HEK293 (cell line): ENCODE data around the gene TUBGCP6.

ENCODE experiments used
- YY2 ChIP-seq: fragments of 450-650 bp; formaldehyde crosslinking; IDR thresholded peaks from 2 replicates; pipeline ENCODE4 v1.5.1; 2016; ENCODE audit warnings: missing biosample characterization, missing genetic modification characterization
- ZNF274 ChIP-seq, 2 experiments: fragments of 200-500 bp in 1 of 2; fragments of 450-650 bp in 1 of 2; sonication (Bioruptor generic) in 1 of 2; formaldehyde crosslinking in 1 of 2; IDR thresholded peaks; 2 replicates each; pipeline versions ENCODE4 v1.5.1 to v1.6.1; 2014 to 2016; ENCODE audit warnings: borderline replicate concordance in 1 of 2, inconsistent platforms in 1 of 2, low read length in 1 of 2, missing biosample characterization in 1 of 2, missing genetic modification characterization in 1 of 2
- TF ChIP-seq, protein P1 (sequence below): fragments of 450-650 bp; formaldehyde crosslinking; IDR thresholded peaks from 2 replicates; pipeline ENCODE4 v1.5.1; 2016; ENCODE audit warnings: missing biosample characterization, missing genetic modification characterization
- TF ChIP-seq, protein P2 (sequence below): fragments of 450-650 bp; formaldehyde crosslinking; IDR thresholded peaks from 2 replicates; pipeline ENCODE4 v1.5.1; 2016; ENCODE audit warnings: missing biosample characterization, missing genetic modification characterization

GRCh38 chr22:50216684-50217520 is 27.9 kb downstream of the TUBGCP6 start:
- TF ChIP-seq, protein P1, sequence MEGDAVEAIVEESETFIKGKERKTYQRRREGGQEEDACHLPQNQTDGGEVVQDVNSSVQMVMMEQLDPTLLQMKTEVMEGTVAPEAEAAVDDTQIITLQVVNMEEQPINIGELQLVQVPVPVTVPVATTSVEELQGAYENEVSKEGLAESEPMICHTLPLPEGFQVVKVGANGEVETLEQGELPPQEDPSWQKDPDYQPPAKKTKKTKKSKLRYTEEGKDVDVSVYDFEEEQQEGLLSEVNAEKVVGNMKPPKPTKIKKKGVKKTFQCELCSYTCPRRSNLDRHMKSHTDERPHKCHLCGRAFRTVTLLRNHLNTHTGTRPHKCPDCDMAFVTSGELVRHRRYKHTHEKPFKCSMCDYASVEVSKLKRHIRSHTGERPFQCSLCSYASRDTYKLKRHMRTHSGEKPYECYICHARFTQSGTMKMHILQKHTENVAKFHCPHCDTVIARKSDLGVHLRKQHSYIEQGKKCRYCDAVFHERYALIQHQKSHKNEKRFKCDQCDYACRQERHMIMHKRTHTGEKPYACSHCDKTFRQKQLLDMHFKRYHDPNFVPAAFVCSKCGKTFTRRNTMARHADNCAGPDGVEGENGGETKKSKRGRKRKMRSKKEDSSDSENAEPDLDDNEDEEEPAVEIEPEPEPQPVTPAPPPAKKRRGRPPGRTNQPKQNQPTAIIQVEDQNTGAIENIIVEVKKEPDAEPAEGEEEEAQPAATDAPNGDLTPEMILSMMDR (tag by site-specific recombination) = no peak
- TF ChIP-seq YY2 (tag by site-specific recombination) = no peak
- no peak for TF ChIP-seq ZNF274 (IDR thresholded peaks at IDR 0.05; ENCODE audit: low read length)
- TF ChIP-seq ZNF274 (tag by site-specific recombination; IDR thresholded peaks at IDR 0.05; ENCODE audit: borderline replicate concordance) = no peak
- TF ChIP-seq, protein P2, sequence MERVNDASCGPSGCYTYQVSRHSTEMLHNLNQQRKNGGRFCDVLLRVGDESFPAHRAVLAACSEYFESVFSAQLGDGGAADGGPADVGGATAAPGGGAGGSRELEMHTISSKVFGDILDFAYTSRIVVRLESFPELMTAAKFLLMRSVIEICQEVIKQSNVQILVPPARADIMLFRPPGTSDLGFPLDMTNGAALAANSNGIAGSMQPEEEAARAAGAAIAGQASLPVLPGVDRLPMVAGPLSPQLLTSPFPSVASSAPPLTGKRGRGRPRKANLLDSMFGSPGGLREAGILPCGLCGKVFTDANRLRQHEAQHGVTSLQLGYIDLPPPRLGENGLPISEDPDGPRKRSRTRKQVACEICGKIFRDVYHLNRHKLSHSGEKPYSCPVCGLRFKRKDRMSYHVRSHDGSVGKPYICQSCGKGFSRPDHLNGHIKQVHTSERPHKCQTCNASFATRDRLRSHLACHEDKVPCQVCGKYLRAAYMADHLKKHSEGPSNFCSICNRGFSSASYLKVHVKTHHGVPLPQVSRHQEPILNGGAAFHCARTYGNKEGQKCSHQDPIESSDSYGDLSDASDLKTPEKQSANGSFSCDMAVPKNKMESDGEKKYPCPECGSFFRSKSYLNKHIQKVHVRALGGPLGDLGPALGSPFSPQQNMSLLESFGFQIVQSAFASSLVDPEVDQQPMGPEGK (tag by site-specific recombination) = no peak
